NCI-H2029 (cell line): ENCODE measurements around the gene ING5.
A peak's percentile ranks its signal among the peaks of the same experiment; 100 is the strongest.
"Not testable (repeated sequence)": the region's sequence is repeated elsewhere in the genome, so short reads cannot be mapped to it uniquely, and the experiment has no call there.

Source experiments
- DNase-seq: peaks from one replicate; lab custom pipeline; 2025; lab: John Stamatoyannopoulos, UW

The ING5 gene

DNA sequence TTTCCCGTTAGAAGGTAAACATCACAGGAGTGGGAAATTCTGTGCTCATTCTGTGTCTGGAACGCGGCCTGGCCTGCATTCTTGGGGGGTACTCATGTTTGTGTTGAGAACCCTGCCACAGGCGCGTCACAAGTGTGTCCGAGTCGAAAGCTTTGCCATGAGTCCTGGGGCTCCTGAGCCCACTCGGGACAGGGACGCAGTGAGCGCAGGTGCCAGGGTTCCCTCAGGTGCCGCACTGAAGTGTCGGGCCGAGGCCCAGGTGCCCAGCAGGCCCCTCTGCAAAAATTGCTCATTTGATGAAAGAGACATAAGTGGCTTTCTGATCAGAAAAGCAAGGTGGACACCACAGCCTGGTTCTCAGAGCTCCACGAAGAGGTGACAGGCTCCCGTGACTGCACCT lies 37.3 kb downstream of the ING5 start:
- no peak for DNase-seq

DNA sequence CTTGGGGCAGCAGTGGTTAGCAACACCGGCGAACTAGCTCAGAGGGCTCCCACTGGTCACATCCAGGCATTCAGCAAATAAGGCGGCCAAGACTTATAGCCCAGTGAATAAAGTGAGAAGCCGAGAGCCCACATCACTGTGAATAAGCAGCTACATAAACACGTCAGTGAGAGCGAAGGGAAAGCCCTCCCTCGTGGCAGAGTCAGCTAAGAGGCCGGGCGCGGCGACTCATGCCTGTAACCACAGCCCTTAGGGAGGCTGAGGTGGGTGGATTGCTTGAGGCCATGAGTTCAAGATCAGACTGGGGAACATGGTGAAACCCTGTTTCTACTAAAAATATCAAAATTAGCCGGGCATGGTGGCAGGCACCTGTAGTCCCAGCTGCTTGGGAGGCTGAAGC lies 37.8 kb downstream of the ING5 start:
- no peak for DNase-seq

DNA sequence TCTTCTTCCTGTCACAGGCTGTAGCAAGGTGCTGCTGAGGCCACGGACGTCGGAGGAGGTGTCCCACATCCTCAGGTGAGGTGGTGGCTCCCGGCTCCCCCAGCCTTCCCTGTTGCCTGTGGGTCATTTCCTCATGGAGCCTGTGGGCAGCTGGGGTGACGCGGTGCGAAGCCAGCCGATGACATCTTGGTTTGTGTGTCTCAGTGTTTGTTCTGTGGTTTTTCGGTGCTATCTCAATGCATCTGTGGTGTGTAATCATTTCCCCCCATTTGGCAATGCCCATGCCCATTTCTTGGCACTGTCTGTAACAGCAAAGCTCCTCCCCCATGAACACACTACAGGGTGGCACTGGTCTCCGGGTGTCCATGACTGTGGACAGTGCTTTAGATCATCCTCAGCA lies 39.2 kb downstream of the ING5 start:
- peak; percentile 84 for DNase-seq

DNA sequence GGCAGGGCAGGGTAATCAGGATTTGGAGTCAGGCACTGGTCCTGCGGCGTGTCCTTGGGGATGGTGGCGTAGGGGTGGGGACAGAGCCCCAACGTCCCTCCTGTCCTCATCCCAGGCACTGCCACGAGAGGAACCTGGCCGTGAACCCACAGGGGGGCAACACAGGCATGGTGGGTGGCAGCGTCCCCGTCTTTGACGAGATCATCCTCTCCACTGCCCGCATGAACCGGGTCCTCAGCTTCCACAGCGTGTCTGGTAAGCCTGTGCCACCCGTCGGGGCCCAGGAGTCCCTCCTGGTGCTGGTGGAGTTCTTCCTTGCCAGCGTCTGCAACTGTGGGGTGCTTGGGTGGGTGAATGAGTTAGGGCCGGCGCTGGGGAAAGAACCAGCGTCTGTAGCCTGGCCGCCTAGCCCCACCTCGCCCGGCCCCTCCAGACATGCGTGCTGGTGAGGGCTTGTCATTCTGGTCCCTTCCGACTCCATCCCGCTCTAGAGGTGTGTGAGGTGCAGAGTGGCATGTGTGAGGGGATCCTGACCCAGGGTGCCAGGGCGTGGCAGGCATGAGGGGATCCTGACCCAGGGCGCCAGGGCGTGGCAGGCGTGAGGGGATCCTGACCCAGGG lies 40.6 kb downstream of the ING5 start:
- no peak for DNase-seq

DNA sequence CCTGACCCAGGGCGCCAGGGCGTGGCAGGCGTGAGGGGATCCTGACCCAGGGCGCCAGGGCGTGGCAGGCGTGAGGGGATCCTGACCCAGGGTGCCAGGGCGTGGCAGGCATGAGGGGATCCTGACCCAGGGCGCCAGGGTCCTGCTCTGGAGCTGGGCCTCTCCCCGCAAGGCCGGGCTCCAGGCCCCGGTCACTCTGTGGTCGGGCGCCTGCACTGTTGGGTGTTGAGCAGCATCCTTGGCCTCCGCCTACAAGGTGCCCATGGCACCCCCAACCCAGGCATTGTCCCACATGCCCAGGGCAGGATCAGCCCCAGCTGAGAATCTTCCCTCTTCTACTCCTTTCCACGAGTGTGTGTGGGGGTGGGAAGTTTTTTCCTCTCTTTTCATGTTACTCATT lies 41.2 kb downstream of the ING5 start:
- DNase-seq: not testable (repeated sequence)

DNA sequence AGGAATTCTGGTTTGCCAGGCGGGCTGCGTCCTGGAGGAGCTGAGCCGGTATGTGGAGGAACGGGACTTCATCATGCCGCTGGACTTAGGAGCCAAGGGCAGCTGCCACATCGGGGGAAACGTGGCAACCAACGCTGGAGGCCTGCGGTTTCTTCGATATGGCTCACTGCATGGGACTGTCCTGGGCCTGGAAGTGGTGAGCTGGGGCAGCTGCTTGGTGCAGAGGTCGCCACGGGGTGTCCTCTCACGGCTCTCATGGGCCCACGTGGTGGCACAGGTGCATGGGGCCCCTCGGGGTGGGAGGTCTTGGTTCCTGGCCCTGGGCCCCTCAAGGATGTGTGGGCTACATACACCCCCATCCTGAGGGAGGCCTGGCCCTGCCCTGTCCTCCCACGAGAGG lies 41.8 kb downstream of the ING5 start:
- no peak for DNase-seq

DNA sequence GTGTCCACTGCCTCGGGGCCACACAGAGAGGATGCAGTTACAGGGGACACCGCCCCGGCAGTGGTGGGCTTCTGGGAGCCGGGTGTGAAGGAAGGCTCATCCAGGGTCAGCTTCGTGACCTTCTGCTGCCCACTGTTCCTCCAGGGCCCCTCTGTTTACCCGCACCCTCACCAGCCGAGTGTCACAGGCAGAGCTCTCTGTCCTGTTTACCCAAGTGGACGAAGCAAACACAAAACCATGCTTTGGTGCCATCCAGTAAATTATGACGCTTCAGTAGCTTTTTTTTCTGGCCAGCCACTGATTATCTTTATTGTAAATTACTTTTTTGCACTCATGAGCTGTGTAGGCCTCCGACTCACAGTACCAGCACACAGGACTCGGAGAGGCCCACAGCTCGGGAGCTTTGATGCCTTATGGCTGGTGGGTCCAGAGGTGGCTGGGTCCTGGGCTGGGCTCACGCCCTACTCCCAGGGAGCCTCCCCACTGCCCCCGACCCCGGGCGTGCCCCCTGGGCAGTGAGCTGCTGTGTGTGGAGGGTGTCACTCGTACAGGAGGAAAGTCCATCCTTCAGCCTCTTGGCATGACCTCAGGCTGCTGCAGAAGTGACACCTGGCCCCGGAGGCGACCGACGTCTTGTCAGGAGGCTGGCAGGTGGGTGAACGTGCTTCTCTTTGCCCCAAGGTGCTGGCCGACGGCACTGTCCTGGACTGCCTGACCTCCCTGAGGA lies 42.4 kb downstream of the ING5 start:
- no peak for DNase-seq

DNA sequence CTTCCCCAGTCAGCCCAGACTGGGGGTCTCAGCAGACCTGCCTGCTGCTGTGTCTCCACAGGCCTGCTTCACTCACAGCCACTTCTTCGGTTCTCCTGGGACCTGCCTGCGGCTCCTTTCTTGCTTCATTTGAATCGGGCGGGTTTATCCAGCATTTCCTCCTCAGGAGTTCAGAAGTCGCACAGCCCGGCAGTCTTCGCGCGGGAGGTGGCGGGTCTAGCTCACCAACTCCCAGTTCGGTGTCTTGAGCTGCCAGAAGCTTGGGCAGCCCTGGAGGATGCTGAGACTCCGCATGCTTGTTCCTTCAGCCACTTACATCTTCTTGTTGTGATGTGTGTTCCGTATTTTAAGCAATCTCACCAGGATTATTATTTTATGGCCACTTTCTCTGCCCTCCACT lies 43.4 kb downstream of the ING5 start:
- DNase-seq: no peak

DNA sequence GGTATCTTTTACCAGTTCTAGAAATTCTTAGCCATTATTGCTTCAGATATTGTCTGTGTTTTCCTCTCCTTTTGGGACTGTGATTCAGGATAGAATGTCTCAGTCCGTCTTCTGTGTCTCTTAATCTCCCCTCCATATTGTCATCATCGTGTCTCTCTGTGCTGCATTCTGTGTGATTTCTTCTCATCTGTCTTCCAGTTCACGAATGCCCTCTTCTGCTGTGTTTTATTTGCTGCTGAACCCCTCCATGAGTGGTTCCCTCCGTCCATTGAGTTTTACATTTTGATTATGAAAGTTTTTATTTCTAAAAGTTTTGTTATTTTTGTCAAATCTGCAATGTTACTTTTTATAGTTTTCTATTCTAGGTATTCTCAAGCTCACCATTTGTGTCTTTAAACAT lies 44.2 kb downstream of the ING5 start:
- no peak for DNase-seq

DNA sequence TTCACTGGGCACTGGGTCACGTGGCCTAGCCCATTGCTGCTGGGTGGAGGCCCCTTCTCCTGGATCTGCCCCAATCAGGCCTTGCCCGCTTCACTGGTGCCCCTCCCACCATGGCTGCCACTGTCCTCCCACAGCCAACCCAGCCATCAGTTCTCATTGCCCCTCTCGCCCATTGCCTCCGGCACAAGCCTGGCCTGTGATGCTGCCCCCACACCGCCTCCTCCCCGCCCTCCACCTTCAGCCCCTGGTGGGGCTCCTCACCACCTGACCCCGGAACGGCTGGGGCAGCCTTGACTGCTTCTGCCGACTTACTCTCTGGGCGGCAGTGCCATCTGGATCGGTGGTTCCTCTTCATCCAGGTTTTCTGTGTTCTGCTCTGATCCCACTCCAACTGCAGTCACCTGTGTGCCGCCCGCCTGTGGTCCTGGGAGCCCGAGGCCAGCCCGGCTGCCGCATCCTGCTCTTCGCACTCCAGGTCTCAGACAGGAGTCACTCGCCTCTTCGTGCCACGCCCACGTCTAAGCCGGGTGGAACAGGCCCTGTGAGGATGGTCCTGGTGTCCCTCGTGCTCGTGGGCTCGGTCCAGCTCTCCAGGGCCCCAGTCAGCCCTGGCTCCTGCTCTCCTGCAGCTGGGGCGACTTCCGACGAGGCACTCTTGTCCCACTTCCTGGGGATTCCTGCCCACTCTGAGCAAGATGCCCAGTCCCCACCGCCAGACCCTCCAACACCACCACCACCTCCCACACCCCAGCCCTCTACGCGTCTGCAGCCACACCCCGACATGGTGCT lies 46.8 kb downstream of the ING5 start:
- no peak for DNase-seq

DNA sequence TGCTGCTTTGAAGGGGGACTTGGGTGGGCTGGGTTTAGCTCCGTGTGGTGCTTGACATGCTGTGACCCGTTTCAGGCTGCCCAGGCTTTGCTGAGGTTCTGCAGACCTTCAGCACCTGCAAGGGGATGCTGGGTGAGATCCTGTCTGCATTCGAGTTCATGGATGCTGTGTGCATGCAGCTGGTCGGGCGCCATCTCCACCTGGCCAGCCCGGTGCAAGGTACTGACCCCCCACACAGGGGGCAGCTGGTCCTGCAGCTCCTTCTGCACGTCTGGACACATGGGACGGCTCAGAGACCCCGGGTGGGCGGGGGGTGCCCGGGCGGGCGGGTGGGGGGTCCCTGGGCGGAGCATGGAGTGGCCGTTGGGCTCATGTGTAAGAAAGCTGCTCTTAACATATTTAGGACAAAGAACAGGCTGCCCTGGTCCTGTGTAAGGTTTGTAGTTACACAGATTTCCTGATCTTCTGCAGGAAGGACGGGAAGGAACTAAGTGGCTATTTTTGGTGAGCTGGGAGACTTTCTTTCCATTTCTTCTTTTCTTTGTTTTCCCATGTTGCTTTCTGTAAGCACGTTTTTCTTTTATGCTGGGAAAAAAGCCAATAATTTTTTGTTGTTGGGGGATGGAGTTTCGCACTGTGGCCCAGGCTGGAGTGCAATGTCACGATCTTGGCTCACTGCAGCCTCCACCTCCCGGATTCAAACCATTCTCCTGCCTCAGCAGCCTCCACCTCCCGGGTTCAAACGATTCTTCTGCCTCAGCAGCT lies 48.4 kb downstream of the ING5 start:
- no peak for DNase-seq

DNA sequence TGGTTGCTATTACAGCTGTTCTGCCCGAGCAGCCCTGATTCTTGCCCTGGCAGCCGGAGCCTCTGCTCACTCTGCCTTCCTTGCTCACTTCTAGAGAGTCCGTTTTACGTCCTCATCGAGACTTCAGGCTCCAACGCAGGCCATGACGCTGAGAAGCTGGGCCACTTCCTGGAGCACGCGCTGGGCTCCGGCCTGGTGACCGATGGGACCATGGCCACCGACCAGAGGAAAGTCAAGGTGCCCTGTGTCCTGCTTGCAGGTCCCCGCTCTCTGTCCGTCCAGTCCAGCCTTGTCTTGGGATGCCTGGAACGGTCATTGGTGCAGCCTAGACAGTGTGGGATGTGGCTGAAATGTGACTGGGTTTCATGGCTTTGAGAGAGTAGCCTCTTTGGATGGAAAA lies 49.3 kb downstream of the ING5 start:
- DNase-seq: no peak

DNA sequence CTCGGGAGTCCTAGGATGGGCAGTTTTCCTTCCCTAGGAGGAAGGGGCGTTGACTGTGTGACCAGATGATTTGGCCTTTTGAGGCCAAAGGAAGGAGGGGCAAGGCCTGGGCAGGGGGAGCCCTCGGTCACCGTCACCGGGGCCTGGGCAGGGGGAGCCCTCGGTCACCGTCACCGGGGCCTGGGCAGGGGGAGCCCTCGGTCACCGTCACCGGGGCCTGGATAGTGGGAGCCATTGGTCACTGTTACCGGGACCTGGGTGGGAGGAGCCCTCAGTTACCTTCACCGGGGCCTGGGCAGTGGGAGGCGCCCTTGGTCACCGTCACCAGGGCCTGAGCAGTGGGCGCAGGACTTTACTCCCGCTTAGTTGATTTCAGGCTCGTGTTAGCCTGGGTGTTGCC lies 49.9 kb downstream of the ING5 start:
- no peak for DNase-seq

DNA sequence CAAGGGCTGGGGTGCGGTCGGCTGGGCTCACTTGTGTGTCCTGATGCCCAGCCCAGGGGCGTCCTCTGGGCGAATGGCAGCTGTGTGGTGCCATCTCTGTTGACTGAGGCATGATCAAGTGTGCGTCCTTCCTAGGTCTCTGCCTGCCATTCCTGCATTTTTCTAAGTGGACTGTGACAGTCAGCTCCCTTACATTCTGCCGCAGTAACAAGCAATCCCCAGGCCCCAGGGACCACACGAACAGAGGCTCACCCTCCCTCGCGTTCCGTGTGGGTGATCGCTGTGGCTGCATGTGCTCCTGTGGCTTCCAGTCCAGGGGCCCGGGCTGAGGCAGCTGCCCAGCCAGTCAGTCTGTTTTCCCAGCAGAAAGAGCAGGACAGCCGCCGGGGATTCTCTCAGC lies 50.4 kb downstream of the ING5 start:
- DNase-seq: no peak

DNA sequence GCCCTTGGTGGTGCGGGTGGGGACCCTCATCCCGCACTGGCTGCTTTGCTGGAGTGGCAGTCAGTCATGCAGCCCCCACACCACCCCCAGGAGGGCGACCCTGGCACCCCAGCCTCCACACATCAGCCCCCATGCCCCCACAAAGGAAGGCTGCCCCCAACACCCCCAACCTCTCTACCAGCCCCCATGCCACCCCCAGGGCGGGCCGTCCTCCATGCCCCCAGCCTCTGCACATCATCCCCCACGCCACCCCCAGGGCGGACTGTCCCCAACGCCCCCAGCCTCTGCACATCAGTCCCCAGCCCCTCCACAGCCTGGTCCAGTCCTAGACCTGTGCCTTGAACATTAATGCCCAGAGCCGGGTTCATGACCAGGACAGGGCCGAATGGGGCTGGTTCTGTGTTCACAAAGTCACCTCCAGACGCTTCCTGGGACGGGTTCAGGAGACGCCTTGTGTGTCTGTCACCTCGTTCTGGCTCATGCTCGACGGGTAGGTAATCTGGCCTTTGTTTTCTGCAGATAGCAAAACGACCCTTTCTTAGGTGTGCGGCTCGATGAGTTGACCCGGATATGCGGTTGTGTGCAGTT lies 50.9 kb downstream of the ING5 start:
- no peak for DNase-seq

DNA sequence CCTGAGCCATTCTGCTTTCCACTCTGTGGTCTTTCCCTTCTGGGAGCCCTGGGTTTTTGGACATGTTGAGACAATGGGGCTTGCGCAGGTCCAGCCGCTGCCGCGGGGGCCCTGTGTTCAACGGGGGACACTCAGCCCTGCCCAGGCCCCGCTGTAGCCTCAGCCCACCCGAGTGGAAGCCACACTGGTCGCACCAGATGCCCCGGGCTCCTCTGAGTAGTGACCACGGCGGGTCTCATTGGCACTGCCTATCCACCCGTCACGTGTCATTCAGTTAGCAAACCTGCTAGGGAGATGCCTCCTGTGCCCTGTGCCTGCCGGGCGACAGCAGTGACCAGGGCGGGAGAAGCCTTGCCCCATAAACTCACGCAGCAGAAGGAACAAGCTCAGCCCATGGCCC lies 51.7 kb downstream of the ING5 start:
- no peak for DNase-seq

DNA sequence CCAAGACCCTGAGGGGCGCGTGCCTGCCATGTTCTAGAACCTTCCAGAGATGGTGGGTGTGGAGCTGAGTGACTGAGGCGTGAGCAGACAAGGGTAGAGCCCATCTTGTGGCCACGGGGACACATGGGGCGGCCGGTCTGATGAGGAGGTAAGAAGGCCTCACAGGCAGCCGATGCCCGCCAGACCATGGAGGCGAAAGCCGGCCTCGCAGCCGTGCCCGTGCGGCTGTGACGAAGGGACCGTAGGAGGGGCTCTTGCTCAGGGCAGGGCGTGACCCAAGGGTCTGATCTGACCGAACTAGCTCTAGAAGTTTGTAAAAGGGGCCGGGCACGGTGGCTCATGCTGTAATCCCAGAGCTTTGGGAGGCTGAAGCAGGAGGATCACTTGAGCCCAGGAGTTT lies 52.2 kb downstream of the ING5 start:
- DNase-seq: no peak

DNA sequence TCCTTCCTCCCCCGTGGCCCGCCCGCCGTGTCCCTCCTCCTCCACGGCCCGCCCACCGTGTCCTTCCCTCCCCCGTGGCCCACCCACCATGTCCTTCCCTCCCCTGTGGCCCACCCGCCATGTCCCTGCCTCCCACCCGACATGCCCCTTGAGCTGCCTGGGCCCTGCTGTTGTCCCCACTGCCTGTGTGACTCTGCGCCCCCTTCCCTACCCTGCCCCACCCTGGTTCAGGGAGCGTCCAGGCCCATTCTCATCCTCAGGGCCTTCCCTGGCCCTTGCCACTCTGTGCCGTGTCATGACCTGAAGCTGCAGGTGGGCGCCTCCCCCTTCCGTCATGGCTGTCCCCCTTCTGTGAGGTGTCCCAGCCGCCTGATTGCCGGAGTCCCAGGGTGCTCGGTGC lies 53.3 kb downstream of the ING5 start:
- DNase-seq: no peak

DNA sequence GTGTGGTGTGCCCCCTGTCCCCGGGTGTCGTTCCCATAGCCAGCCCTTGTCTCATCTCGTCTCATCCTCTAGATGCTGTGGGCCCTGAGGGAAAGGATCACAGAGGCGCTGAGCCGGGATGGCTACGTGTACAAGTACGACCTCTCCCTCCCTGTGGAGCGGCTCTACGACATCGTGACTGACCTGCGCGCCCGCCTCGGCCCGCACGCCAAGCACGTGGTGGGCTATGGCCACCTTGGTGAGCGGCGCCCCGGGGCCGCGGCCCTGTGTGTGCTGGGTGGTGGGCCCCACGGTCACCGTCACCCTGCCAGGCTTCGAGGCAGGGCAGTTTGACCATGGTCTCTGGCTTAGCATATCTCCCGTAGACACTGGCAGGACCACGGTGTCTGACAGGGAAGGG lies 53.9 kb downstream of the ING5 start:
- DNase-seq: no peak

DNA sequence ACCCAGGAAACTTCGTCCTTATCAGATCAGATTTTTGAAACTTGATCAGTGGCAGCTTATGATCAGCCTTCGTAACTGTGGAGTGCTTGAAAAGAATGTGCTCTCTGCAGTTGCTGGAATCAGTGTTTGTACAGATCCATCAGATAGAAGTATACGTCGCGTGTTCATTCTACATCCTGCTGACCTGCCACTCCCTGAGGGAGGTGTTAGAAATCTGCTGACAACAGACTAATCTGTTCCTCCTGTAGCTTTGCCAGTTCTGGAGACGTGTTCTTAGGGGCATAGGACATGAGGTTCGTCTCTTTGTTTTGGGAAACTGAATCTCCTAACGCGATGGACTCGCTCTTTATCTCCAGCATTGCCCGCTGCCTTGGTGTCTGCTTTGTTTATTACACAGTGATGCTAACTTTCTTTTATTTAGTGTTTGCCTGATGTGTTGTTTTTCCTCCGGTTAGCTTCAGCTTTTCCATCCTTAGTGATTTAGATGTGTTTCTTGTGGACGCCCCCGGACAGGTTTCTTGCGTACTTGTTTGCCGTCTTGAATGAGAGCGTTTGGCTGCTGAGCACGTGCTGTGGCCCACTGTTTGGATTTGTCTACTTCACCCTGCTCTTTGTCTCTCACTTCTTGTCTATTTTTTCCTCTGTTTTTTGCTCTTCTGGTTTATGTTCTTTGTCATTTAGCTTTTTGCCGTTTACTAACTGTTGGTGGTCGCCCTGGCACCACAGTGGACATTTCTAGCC lies 57.4 kb downstream of the ING5 start:
- DNase-seq: no peak

DNA sequence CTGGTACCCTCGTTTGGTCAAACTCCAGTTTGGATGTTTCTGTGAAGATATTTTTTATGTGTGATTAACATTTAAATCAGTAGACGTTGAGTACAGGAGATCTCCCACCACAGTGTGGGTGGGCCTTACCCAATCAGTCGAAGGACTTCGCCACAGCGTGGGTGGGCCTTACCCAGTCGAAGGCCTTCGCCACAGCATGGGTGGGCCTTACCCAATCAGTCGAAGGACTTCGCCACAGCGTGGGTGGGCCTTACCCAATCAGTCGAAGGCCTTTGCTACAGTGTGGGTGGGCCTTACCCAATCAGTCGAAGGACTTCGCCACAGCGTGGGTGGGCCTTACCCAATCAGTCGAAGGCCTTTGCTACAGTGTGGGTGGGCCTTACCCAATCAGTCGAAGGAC lies 58.1 kb downstream of the ING5 start:
- DNase-seq: not testable (repeated sequence)
